Right forelimb (tissue), 1 donor: Measurements from ENCODE around the gene TMEM88.

Experiments used
- DNase-seq: peaks from one replicate; pipeline ENCODE4 v3.0.0-alpha.2; 2018

The TMEM88 gene

GRCh38 chr17:7833011-7833794, 21.7 kb upstream of the TMEM88 start:
- DNase-seq, result no peak

DNA sequence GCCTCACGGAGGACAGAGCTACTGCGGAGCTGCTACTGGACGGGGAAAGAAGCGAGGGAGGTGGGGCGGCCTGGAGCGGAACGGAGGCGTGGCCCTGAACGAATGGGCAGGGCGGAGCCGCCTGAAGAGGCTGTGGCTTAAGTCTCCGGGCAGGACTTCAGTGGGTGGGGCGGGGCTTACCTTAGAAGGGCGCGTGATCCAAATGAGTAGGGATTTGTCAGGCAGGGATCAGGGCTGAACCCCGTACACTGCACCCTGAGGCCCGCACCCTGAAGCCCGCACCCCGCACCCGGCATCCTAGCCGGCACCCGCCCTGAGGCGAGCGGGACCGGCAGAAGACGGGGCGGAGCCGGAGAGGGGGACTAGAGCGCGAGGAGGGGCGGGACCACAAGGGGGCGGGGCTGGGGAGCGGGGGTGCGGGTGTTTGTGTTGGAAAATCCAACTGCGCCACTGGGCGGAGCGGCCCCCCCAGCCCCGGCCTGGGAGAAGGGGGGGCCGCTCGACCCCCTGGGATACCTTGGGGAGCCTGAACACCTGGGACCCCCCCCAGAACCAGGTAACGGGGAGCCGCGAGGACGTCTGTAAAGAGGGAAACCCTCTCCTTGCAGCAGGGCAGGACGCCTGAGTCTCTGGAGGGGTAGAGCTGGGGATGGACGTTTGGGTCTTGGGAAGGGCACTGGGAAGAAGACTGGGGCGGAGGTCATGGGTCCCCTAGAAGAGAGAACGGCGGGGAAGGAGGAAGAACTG, 20.9 kb upstream of the TMEM88 start, which contains the start of gene KDM6B:
Gene KDM6B, plus strand, starts transcription at position 423 of the 747 bp plus-strand sequence. CDS start 11,338 bp downstream, outside the sequence.
- DNase-seq, result peak; percentile 92

GRCh38 chr17:7834542-7834956, 20.3 kb upstream of the TMEM88 start:
- no peak for DNase-seq

DNA sequence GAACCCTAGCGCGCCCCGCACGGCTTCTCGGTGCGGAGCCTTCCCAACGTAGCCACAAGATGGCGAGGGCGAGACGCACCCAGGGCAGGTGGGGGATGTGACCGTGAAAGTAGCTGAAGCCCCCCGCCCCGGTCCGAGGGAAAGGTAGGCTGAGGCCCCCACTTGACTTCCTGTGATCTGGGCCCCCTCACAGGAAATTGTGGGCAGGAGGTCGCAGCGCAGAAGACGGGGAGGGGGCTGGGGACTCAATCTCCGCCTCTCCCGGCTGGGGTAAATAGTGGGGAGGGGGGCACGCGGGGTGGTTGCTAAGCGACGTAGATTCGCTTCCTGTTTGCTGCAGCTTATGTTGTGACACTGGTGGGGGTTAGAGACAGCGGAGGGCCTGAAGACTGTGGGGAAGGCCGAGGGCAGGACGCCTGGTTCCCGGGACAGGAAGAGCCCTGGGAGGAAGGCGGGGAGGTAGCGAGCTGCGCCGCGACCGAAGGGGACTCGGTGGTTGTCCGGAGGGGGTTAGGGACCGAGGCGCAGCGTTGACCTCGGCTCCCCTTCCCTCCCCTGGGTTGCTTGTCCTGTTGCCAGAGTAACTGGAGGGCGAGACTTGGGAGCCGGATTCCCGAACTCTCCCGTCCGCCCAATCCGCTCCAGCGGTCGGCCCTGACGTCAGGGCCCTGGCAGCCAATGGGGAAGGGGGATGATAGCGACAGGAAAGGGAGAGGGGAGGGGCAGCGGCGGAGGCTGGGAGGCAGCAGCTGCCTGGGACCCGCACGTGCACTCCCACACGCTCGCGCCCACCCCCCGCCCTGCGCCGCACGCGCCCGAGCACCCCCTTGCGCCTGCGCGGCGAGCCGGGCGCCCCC, 19.7 kb upstream of the TMEM88 start:
- peak; percentile 98 for DNase-seq

DNA sequence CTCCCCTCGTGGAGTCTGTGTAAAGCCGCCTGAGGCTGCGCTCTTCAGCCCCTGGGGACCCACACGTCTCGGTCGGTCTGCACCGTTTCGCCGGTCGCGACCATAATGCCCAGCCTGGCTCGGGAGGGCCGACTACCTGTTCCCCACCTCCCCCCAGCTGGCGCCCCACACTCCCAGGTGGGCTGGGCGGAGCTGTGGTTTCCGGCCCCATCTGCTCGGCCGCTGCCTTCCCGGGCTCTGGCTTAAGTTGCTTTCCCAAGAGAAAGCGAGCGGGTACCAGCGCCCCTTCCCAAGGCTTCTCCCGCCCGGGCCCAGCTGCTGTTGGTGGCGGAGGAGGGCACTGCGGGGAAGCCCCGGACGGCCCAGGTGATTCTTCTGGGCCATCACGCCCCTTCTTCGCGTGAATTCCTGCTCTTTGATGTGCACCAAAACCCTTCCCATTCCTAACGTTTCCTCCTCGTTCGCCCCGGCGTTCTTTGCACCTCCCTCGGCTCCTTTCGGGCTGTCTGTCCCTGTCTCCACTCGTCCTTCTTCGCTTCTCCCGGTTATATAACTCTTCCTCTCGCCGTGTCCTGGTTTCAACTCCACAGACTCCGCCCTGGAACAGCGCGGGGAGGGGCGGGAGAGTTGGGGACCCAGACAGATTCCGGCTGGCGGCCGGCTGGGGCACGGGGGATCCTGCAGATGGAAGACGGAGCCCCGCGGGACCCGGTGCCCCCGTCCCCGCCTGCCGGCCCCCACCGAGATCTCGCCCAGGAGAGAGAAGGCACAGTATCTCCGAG, 18.9 kb upstream of the TMEM88 start:
- DNase-seq, result peak; percentile 79

DNA sequence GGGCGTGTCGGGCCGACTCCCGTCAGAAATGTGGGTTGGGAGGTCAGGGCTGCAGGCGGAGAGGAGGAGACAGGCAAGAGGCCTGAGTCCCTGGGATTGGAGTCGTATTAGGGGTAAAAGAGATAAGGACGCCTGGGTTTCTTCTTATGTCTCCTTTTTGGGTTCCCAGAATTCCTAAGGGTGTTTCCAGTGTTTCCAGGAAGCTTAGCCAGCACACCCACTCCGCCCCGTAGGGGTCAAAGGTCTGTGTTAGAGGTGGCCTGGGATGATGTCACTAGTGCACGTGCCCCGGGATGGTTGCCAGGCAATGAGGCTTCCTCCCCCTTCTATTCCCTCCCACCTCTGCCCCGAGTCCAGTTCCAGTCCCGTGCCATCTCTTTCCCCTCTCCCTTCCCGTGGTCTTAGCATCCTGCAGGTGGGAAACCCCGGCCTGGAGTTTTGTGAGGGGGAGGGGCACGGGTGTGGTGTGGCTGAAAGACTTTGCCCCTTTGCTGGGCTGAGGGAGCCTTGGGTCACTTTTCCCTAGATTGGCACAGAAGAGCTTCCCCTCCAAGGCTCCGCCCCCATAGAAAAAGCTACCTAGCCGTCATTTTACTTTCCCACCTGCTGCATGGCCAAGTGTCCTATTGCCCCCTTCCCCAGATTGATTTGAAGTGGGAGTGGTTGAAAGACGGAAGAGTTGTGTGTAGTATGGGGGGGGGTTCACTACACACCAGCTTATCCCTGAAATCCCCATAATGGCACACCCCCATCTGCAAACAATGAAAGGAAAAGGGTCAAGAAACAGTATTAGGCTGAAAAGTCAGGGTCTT, 18.1 kb upstream of the TMEM88 start:
- peak; percentile 89 for DNase-seq

- no peak for DNase-seq
Observed at GRCh38 chr17:7837408-7838088, 17.3 kb upstream of the TMEM88 start.

- DNase-seq, result no peak
Observed at GRCh38 chr17:7838090-7839075, 16.5 kb upstream of the TMEM88 start.

DNA sequence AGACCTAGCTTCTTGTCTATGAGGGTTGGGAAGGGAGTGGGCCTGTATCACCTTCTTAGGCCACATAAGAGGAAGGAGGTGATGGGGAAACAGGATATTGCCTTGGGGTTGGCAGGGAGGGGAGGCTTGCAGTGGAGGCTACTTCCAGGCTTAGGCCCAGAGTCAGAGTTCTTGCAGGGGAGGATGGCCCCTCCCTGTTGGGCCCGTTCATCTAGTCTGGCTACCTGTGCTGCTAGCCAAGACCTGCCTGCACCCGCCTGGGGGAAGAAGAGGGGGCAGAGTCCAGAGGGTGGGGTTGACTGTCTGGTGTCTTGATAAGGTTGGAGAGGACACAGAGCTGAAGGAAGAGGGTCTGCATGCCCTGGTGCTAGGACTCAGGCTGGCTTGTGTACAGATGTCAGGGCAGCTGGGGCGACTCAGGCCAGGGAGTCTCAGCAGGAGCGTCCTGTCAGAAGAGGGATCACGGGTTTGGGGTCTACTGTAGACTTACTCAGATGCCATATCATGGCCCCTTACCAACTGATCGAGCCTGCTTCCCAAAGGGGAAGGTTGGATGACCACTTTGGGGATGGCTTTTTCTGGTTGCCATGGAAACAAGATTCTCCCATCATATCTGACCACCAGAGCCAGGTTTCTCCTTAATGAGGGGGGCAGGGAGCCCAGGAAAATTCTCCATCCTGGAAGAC, 15.5 kb upstream of the TMEM88 start:
- no peak for DNase-seq

- DNase-seq, result no peak
Observed at GRCh38 chr17:7839876-7840261, 15.0 kb upstream of the TMEM88 start.

DNA sequence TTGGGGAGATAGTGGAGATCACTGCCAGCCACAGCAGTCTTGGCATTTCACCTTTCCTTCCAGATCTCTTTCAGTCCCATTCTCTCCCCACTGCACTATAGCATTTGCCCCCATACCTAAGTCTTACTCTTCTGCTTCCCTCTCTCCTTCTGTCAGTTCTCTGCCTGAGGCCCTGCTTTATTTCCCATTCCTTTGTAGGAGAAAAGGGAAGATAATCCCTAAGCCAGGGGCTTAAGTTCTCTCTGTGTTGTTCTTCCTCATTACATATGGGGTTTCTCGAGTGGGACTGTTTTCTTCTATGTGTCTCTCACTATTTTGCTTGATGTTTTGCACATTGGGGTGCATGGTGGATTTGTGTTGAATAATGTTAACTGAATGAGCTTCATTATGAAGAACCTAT, 14.4 kb upstream of the TMEM88 start:
- no peak for DNase-seq

DNA sequence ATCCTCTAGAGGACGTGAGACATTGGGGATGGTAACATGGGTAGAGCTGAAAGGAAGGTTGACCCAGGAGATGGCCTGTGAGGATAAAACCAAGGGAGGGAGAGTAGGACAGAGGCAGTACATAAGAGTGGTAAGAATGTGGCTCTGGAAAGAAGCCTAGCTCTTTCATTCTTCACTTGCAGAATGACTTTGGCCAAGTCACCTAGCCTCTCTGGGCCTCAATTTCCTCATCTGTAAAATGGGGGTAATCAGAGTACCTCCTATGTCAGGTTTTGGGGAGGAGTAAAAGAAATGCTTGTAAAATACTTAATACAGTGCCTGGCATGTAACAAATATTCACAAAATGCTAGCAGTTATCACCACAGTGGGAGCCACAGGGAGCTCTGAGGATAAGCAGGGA, 14.0 kb upstream of the TMEM88 start:
- no peak for DNase-seq

DNA sequence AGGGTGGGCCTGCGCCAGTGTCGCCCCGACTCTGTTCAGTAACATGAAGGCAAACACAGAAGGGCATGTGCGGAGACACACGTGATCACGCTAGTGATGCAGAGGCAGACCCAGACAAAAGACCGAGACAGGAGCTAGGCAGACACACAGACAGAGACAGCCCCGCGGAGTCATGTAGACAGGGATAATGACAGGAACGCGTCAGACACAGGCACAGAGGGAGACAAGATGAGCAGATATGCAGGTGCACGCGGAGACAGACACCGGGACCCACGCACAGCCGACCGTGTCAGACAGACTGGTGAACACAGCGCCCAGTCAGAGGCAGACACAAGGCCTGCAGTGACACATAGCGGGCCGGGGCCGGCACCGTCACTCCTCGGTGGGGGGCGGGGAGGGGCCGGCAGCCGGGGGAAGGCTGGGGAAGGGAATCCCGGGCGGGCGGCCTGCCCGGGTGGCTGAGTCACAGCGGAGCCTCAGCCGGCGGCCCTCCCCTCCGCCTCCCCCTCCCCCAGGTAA, 13.4 kb upstream of the TMEM88 start:
- peak; percentile 87 for DNase-seq

DNA sequence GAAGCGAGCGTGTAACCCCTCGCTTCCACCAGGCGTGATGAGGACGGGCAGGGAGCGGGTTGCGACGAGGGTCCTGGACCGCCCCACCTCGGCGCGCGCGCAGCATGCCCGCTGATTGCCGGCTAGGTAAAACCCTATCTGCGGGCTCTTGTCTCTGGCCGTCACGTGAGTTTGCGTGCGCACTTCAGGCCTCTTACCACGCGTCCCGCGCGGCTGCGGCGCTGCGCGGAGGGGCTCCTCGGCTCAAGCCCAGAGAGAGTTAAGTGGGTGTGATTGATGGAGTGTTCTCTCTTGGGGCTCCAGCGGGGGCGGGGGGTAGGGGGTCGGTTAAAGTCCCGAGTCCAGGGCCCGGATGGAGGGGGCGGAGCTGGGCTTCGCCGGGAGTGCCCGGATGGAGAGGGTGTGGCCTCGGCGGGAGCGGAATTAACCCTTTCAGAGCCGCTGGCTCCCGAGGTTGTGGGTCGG, 12.9 kb upstream of the TMEM88 start:
- DNase-seq, result peak; percentile 97

GRCh38 chr17:7842380-7843256, 12.2 kb upstream of the TMEM88 start:
- DNase-seq, result peak; percentile 74

GRCh38 chr17:7843257-7843535, 11.7 kb upstream of the TMEM88 start:
- no peak for DNase-seq

DNA sequence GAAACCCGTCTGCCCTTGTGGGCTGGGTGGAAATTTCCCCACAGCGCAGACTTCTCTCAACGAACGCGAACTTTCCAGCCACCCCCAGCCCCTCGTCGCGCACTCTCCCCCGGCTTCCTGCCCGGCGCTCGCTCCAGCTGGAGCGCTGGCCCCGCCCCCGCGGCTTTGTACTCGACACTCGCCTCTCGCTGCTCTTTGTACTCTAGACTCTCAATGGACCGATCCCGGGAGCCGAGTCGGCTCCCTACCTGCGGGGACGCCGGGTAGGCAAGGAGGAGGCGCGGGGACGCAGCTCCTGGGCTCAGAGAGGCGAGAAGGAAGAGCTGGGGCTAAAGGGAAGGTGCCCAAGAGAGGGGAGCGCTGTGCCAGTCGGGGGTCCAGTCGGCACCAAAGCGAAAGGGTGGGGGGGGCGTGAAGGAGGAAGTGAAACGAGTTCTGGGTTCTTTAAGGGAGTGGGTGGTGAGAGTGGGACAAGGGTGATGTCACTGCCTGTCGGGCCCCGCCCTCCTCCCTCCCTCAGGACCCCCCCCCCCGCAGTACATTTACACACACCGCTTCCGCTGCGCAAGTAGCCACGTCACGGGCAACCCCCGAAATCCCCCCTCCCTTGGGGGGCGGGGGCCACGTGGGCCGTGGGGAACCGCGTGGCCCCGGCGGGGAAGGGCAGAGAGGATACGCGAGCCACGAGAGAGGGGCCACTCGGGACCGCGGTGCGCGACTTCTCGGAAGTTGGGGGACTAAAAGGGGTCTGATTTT, 11.2 kb upstream of the TMEM88 start:
- peak; percentile 85 for DNase-seq
